HEK293T (cell line): ENCODE data around the gene BOLA1.

Experiments used
- CTCF ChIA-PET: fragments of 350-600 bp; formaldehyde crosslinking; extraction: SDS; loops from one replicate; lab custom pipeline; 2021; ENCODE audit warnings: antibody characterized with exemption, inconsistent platforms; lab: Yijun Ruan, JAX
- POLR2A ChIA-PET: fragments of 350-600 bp; formaldehyde crosslinking; extraction: SDS; loops from one replicate; lab custom pipeline; 2020; ENCODE audit warnings: antibody characterized with exemption, inconsistent platforms; lab: Yijun Ruan, JAX
- DNase-seq: peaks from one replicate; pipeline ENCODE4 v3.0.0; 2012; ENCODE audit warnings: mixed read lengths; ENCODE audit errors: extremely low spot score
- ARNT ChIP-seq: fragments of 450-650 bp; IDR thresholded peaks from 2 replicates; pipeline ENCODE4 v1.6.1; 2017; ENCODE audit warnings: mild to moderate bottlenecking
- BHLHE40 ChIP-seq: fragments of 450-650 bp; IDR thresholded peaks from 2 replicates; pipeline ENCODE4 v1.6.1; 2016; ENCODE audit warnings: mild to moderate bottlenecking, moderate library complexity, borderline replicate concordance
- CTBP1 ChIP-seq: fragments of 450-650 bp; IDR thresholded peaks from 2 replicates; pipeline ENCODE4 v1.6.1; 2016; ENCODE audit warnings: borderline replicate concordance
- ELF4 ChIP-seq: fragments of 450-650 bp; IDR thresholded peaks from 2 replicates; pipeline ENCODE4 v1.6.1; 2017; ENCODE audit warnings: antibody characterized with exemption
- FOXA1 ChIP-seq: fragments of 450-650 bp; IDR thresholded peaks from 2 replicates; pipeline ENCODE4 v1.6.1; 2016; ENCODE audit warnings: mild to moderate bottlenecking
- FOXK2 ChIP-seq: fragments of 450-650 bp; IDR thresholded peaks from 2 replicates; pipeline ENCODE4 v1.6.1; 2016; ENCODE audit warnings: mild to moderate bottlenecking
- FOXM1 ChIP-seq: fragments of 450-650 bp; IDR thresholded peaks from 2 replicates; pipeline ENCODE4 v1.6.1; 2017; ENCODE audit warnings: mild to moderate bottlenecking, borderline replicate concordance
- HDGF ChIP-seq: fragments of 450-650 bp; IDR thresholded peaks from 2 replicates; pipeline ENCODE4 v1.6.1; 2017; ENCODE audit warnings: antibody characterized with exemption, borderline replicate concordance
- L3MBTL2 ChIP-seq: fragments of 450-650 bp; conservative IDR thresholded peaks from 2 replicates; pipeline ENCODE4 v1.6.1; 2016; ENCODE audit warnings: mild to moderate bottlenecking
- LEF1 ChIP-seq: fragments of 450-650 bp; IDR thresholded peaks from 2 replicates; pipeline ENCODE4 v1.6.1; 2017; ENCODE audit warnings: mild to moderate bottlenecking, borderline replicate concordance
- NFRKB ChIP-seq: fragments of 450-650 bp; IDR thresholded peaks from 2 replicates; pipeline ENCODE4 v1.6.1; 2016; ENCODE audit warnings: mild to moderate bottlenecking, moderate library complexity
- PKNOX1 ChIP-seq: fragments of 450-650 bp; IDR thresholded peaks from 2 replicates; pipeline ENCODE4 v1.6.1; 2016
- SP1 ChIP-seq: fragments of 450-650 bp; IDR thresholded peaks from 2 replicates; pipeline ENCODE4 v1.6.1; 2017
- SUZ12 ChIP-seq: fragments of 450-650 bp; IDR thresholded peaks from 2 replicates; pipeline ENCODE4 v1.6.1; 2016; ENCODE audit warnings: mild to moderate bottlenecking
- TARDBP ChIP-seq: fragments of 450-650 bp; IDR thresholded peaks from 2 replicates; pipeline ENCODE4 v1.6.1; 2016
- ZNF384 ChIP-seq: fragments of 450-650 bp; IDR thresholded peaks from 2 replicates; pipeline ENCODE4 v1.6.1; 2016

The BOLA1 gene

GRCh38 chr1:149877211-149877946, 22.0 kb upstream of the BOLA1 start:
- no peak for DNase-seq
- no peak for TF ChIP-seq SP1
- no peak for TF ChIP-seq TARDBP
- no peak for TF ChIP-seq CTBP1
- no peak for TF ChIP-seq BHLHE40
- TF ChIP-seq SUZ12: no peak
- TF ChIP-seq FOXK2: no peak
- TF ChIP-seq ZNF384: no peak
- no peak for TF ChIP-seq HDGF
- TF ChIP-seq PKNOX1: no peak
- no peak for TF ChIP-seq FOXM1
- no peak for TF ChIP-seq NFRKB
- no peak for TF ChIP-seq ELF4
- no peak for TF ChIP-seq LEF1
- no peak for TF ChIP-seq FOXA1
- TF ChIP-seq ARNT: no peak
- no peak for TF ChIP-seq L3MBTL2
- POLR2A ChIA-PET: interaction anchor here (2.7 kb wide), 1 partner anchor 9 kb away, joined by 21 read pairs; a partner anchor contains a TSS
- CTCF ChIA-PET: no interaction called here

GRCh38 chr1:149879556-149879955, 19.8 kb upstream of the BOLA1 start:
- TF ChIP-seq LEF1 (no peak), FOXA1 (no peak), HDGF (no peak), ARNT (no peak)
- no peak for DNase-seq
- ChIA-PET CTCF (no interaction called here), POLR2A (no interaction called here)

- TF ChIP-seq FOXK2 (no peak), SP1 (no peak), FOXA1 (no peak)
- DNase-seq: no peak
- CTCF ChIA-PET: no interaction called here
- POLR2A ChIA-PET: no interaction called here
Measured at GRCh38 chr1:149881876-149882275, 17.5 kb upstream of the BOLA1 start.

GRCh38 chr1:149883598-149884247, 15.6 kb upstream of the BOLA1 start:
- ChIA-PET POLR2A (interaction anchor here (4.4 kb wide), 1 partner anchor 34 kb away, joined by 58 read pairs; no protein-coding TSS in a partner anchor), CTCF (no interaction called here)
- no peak for DNase-seq
- TF ChIP-seq ELF4: no peak
- TF ChIP-seq HDGF: no peak
- TF ChIP-seq FOXA1: no peak
- TF ChIP-seq ZNF384: no peak
- TF ChIP-seq SUZ12: no peak
- no peak for TF ChIP-seq FOXM1
- no peak for TF ChIP-seq LEF1
- no peak for TF ChIP-seq CTBP1
- TF ChIP-seq NFRKB: no peak
- no peak for TF ChIP-seq ARNT
- TF ChIP-seq BHLHE40: no peak
- TF ChIP-seq PKNOX1: no peak
- TF ChIP-seq TARDBP: no peak
- no peak for TF ChIP-seq FOXK2
- no peak for TF ChIP-seq SP1
- no peak for TF ChIP-seq L3MBTL2

- DNase-seq: no peak
- CTCF ChIA-PET: no interaction called here
- no peak for TF ChIP-seq SP1
- no peak for TF ChIP-seq NFRKB
- TF ChIP-seq LEF1: no peak
- TF ChIP-seq FOXM1: no peak
- TF ChIP-seq ZNF384: no peak; the same call in 1 of the 2 replicates
- TF ChIP-seq HDGF: no peak
- TF ChIP-seq CTBP1: no peak
- TF ChIP-seq BHLHE40: no peak
- TF ChIP-seq L3MBTL2: peak; percentile 6; the same call in 1 of the 2 replicates
- no peak for TF ChIP-seq SUZ12
- TF ChIP-seq PKNOX1: peak; percentile 82
- TF ChIP-seq FOXA1: no peak
- POLR2A ChIA-PET: interaction anchor here (0.9 to 5.4 kb wide), 9 partner anchors 8 to 124 kb away, joined by 3 to 133 read pairs (median 21); partner anchors contain the start of genes BOLA1 and MTMR11
Measured at GRCh38 chr1:149884433-149885338, 14.7 kb upstream of the BOLA1 start.
